ENCODE data around the gene SND1. TPM values are rescaled to one million over a fixed set of nuclear protein-coding genes. Genes with fewer than 3 reads are reported as not detected.

SND1 gene
- total RNA-seq, 4 donors from 2014 or later, result 55.5 to 305 (median 80.1) TPM

DNA sequence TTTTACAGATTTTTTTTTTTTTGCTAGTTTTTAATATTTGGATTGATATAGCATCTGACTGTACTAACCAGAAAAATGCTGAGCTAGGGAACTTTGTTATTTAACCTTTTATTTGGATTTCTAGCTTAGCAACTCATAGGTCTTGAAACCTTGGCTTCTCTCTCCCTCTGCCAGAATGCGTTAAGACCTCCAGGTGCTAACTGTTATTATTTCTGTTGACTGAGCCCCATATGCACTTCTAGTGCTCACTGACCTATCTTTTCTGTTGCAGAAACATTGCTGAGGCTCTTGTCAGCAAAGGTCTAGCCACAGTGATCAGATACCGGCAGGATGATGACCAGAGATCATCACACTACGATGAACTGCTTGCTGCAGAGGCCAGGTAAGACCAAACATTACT, 235.6 kb downstream of the SND1 start:
- TF ChIP-seq CTCF (IDR thresholded peaks at IDR 0.05) (no peak), POLR2A (IDR thresholded peaks at IDR 0.05) (no peak)
- H3K36me3 ChIP-seq, result peaks cover 0 to 12% (median 0%) of the 10 kb centered on the region in 3 donors
- H3K4me3 ChIP-seq, result no peak overlapping the region
- H3K9me3 ChIP-seq, result no peaks in the 10 kb centered on the region
- no peak for DNase-seq
- no peak overlapping the region for H3K27ac ChIP-seq
- no peaks in the 10 kb centered on the region for H3K4me1 ChIP-seq
- no peaks in the 10 kb centered on the region for H3K27me3 ChIP-seq

- H3K4me1 ChIP-seq, result no peaks in the 10 kb centered on the region
- no peaks in the 10 kb centered on the region for H3K9me3 ChIP-seq
- peaks cover 0 to 12% (median 0%) of the 10 kb centered on the region in 3 donors for H3K36me3 ChIP-seq
- no peak overlapping the region for H3K4me3 ChIP-seq
- H3K27me3 ChIP-seq, result no peaks in the 10 kb centered on the region
- H3K27ac ChIP-seq, result no peak overlapping the region
- no peak for TF ChIP-seq CTCF (IDR thresholded peaks at IDR 0.05)
- TF ChIP-seq POLR2A (IDR thresholded peaks at IDR 0.05), result no peak
- DNase-seq, result no peak
These were observed 236.4 kb downstream of the SND1 start for GRCh38 chr7:127888411-127888810.

DNA sequence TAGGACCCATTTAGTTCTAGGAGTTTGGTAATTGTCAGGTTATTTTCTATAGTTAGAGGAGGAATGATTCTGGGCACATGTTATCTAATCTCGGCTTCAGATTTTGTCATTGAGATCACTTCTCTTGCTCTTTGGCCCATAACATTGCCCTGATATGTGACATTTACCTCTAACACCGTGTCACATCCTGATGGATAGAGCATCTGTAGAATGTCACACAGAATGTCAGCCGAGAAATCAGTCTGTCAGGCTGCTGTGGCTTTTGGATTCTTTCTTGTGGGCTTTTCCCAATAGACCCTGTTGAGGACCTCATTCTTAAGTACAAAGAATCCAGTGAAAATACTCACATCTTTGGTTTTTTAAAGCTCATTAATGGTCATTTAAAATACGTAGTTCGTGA, 236.8 kb downstream of the SND1 start:
- Histone ChIP-seq H3K9me3 (no peaks in the 10 kb centered on the region), H3K4me1 (no peaks in the 10 kb centered on the region), H3K27me3 (no peaks in the 10 kb centered on the region), H3K27ac (no peak overlapping the region), H3K36me3 (peaks cover 0 to 12% (median 0%) of the 10 kb centered on the region in 3 donors), H3K4me3 (no peak overlapping the region)
- DNase-seq, result no peak
- TF ChIP-seq CTCF (IDR thresholded peaks at IDR 0.05) (no peak), POLR2A (IDR thresholded peaks at IDR 0.05) (no peak)

- no peak for DNase-seq
- no peak for TF ChIP-seq CTCF (IDR thresholded peaks at IDR 0.05)
- TF ChIP-seq POLR2A (IDR thresholded peaks at IDR 0.05), result no peak
- Histone ChIP-seq H3K4me3 (no peak overlapping the region), H3K27ac (no peak overlapping the region), H3K36me3 (peaks cover 0 to 12% (median 0%) of the 10 kb centered on the region in 3 donors), H3K27me3 (no peaks in the 10 kb centered on the region), H3K4me1 (no peaks in the 10 kb centered on the region), H3K9me3 (no peaks in the 10 kb centered on the region)
These were observed 237.7 kb downstream of the SND1 start for GRCh38 chr7:127889677-127890076.

- no peak for TF ChIP-seq POLR2A (IDR thresholded peaks at IDR 0.05)
- no peak for TF ChIP-seq CTCF (IDR thresholded peaks at IDR 0.05)
- Histone ChIP-seq H3K36me3 (peaks cover 0 to 12% (median 0%) of the 10 kb centered on the region in 3 donors), H3K9me3 (no peaks in the 10 kb centered on the region), H3K4me1 (no peaks in the 10 kb centered on the region), H3K27me3 (no peaks in the 10 kb centered on the region), H3K27ac (no peak overlapping the region), H3K4me3 (no peak overlapping the region)
- no peak for DNase-seq
These were observed 238.7 kb downstream of the SND1 start for GRCh38 chr7:127890726-127891125.

GRCh38 chr7:127891144-127891543, 239.2 kb downstream of the SND1 start:
- H3K4me3 ChIP-seq, result no peak overlapping the region
- H3K9me3 ChIP-seq, result no peaks in the 10 kb centered on the region
- TF ChIP-seq POLR2A (IDR thresholded peaks at IDR 0.05) (no peak), CTCF (IDR thresholded peaks at IDR 0.05) (no peak)

More at GRCh38 chr7:127891144-127891543, 239.2 kb downstream of the SND1 start:
- Histone ChIP-seq H3K4me1 (no peaks in the 10 kb centered on the region), H3K36me3 (peaks cover 0 to 12% (median 0%) of the 10 kb centered on the region in 3 donors), H3K27me3 (no peaks in the 10 kb centered on the region), H3K27ac (no peak overlapping the region)
- no peak for DNase-seq
